Cardiac septum (tissue), 1 donor: Measurements from ENCODE around the gene PRR14. TPM values are rescaled to one million over a fixed set of nuclear protein-coding genes. Genes with fewer than 3 reads are reported as not detected.
A peak's percentile ranks its signal among the peaks of the same experiment; 100 is the strongest.
"Not testable (repeated sequence)": the region's sequence is repeated elsewhere in the genome, so short reads cannot be mapped to it uniquely, and the experiment has no call there.

Source experiments
- DNase-seq: peaks from one replicate; pipeline ENCODE4 v3.0.0-alpha.2; 2020; ENCODE audit warnings: low spot score
- intact Hi-C: fragments of 100-400 bp; cut with DNase I; formaldehyde crosslinking; loops from one replicate; pipeline ENCODE4 v1.14.0; 2022
- total RNA-seq: library from RNA; stranded (reverse); fragmentation: NEBNext Ultra II Directional; extraction: Animal tissue kit (Norgen Biotek cat#: 25700); gene quantifications from one replicate; pipeline ENCODE4 v1.2.1, GENCODE V29; 2021
- donor health status: DM: no; HTN: no; CAD: no.

The PRR14 gene
- total RNA-seq, 1 donor from 2014 or later = 21.1 TPM

DNA sequence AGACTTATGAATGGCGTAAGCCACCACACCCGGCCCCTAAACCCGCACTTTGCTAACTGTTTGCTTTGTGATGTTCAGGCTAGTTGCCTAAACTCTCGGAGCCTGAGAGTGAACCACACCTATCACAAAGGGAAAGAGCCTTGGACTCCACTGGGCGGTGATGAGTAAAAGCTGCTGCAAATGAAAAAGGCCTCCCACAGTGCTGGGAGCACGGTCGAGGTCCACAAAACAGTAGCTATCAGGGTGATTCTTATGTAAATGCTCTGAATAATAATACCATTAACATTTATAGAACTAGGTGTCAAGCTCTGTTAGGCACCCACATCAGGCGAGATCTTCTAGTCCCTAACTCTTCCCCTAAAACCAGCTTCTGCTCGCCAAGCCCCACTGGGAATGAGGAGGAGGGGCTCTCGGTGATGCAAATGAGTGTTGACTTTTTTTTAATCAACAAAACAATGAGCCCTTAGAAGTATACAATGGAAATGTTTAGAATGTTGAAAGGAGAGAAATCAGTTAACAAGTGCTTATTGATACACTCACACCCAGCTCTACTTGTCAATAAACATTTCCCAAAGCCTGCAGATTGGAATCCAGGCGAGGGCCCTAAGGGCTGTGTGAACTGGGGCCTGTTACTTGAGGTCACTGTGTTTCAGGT is 27.3 kb downstream of the PRR14 start:
- DNase-seq = no peak
- intact Hi-C loops = no loop called here

DNA sequence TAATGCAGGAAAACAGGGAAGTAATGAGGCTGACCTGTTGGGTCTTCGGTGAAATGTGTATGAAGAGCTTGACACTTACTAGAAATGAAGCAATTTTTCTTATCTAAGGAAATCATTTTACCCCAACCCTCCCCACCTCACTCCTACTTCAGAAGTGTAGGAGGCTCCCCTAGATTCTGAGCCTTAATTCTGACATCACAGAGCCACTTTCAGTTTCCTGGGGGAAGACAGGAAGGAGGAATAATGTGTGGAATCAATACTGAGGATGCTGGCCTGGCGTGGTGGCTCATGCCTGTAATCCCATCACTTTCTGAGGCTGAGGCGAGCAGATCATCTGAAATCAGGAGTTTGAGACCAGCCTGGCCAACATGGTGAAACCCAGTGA is 27.8 kb downstream of the PRR14 start:
- intact Hi-C loops = no loop called here

DNA sequence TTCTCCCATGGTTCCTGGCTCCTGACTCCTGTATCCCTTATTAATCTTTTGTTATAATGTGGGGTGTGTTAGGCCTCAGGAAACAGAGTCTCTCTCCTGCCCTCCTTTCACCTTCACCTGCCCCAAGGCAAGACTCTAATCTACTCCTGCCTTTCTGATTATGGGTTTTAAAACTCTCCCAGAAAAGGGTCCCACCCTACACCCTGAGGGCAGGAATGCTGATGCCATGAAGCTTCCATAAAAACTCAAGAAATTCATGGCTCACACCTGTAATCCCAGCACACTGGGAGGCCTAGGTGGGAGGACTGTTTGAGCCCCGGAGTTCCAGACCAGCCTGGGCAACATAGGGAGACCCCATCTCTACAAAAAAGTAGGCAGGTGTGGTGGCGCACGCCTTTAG is 29.6 kb downstream of the PRR14 start:
- intact Hi-C loops = no loop called here
- no peak for DNase-seq

More for the DNA sequence above, 27.8 kb downstream of the PRR14 start:
- no peak for DNase-seq

DNA sequence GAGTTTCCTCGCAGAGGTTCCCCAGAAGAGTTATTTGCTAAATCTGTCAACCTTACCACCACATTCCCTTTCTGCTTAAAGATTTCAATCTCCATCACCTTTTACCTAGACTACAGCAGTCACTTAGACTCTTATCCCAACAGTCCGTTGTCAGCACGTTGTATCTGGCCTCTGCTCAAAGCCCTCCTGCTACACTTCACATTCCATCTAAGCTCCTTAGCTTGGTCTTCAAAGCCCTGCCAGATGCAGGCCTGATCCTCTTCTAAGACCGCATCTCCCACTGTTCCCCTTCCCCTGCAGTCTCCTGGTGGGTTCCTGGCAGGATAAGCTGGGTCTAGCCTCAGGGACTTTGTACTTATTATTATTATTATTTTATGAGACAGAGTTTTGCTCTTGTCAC is 37.9 kb downstream of the PRR14 start:
- DNase-seq = no peak
- intact Hi-C loops = no loop called here

DNA sequence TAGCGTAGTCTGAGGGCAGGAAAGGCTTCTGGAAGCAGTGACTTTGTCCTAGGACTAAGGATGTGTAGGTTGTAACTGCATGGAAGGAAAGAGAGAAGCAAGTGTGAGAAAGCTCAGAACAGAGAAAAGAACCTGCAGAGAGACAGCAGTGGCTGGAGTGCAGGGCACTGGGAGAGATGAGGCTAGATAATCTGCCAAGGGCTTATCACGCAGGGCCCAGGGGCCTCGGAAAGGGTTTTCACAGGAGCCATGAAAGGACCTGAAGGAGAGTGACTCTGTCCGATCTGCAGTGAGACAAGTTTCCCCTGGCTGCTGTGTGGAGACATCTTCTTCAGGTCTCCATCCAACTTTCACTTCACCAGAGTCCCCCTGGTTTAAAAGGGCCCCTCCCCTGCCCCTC is 41.1 kb downstream of the PRR14 start:
- DNase-seq = no peak
- intact Hi-C loops = loop anchor here (5.0 kb wide), 1 partner anchor 240 kb away; no protein-coding TSS in a partner anchor

- intact Hi-C loops = loop anchor here (5.0 kb wide), 1 partner anchor 240 kb away; no protein-coding TSS in a partner anchor
Observed at GRCh38 chr16:30692396-30693064, 41.8 kb downstream of the PRR14 start.

GRCh38 chr16:30694926-30695693 is 44.4 kb downstream of the PRR14 start:
- intact Hi-C loops = loop anchor here (5.0 kb wide), 2 partner anchors 43 to 243 kb away; partner anchors contain the start of gene PRR14

More at GRCh38 chr16:30692396-30693064, 41.8 kb downstream of the PRR14 start:
- DNase-seq = no peak

GRCh38 chr16:30696646-30697045 is 45.9 kb downstream of the PRR14 start:
- intact Hi-C loops = loop anchor here (5.0 kb wide), 1 partner anchor 44 kb away; the partner anchor contains the start of gene PRR14

More at GRCh38 chr16:30694926-30695693, 44.4 kb downstream of the PRR14 start:
- no peak for DNase-seq

DNA sequence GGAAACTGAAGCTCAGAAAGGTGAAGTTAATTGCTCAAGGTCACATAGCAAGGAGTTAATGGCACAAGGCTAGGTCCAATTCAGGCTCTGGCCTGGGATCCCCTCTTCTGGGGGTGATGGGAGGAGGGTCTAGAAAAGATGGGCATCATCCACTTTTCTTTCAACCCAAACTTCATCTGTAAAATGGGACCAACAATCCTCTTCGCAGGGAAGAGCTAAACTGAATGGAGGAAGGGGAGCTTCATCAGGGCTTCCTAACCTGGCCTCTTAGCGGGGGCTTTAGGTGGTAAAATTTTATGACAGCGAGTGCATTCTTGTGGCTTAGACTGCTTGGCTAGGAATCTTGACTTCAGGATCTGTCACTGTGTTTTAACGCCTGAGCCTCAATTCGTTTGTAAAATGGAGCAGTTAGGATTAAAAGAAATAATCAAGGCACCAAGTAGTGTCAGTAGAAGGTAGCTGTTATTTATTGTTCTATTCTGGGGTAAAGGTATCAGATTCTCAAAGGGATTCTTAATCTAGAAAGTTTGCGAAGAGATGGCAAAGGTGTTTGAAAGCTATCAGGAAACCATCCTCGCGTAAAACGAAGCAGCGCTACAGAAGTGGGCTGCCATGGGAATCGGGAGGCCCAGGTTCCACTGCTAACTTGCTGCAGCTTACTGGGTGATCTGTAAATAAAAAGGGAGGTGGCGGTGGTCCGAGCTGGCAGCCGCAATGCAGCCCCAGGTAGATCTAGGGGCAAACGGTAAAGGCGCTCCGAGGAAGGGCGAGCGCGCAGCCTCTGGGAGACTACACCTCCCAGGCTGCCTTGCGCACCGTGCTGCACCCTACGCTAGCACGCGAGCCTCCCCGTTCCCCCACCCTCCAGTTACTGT is 46.7 kb downstream of the PRR14 start:
- no peak for DNase-seq
- intact Hi-C loops = loop anchor here (5.0 kb wide), 1 partner anchor 45 kb away; the partner anchor contains the start of gene PRR14

More at GRCh38 chr16:30696646-30697045, 45.9 kb downstream of the PRR14 start:
- DNase-seq = not testable (repeated sequence)

DNA sequence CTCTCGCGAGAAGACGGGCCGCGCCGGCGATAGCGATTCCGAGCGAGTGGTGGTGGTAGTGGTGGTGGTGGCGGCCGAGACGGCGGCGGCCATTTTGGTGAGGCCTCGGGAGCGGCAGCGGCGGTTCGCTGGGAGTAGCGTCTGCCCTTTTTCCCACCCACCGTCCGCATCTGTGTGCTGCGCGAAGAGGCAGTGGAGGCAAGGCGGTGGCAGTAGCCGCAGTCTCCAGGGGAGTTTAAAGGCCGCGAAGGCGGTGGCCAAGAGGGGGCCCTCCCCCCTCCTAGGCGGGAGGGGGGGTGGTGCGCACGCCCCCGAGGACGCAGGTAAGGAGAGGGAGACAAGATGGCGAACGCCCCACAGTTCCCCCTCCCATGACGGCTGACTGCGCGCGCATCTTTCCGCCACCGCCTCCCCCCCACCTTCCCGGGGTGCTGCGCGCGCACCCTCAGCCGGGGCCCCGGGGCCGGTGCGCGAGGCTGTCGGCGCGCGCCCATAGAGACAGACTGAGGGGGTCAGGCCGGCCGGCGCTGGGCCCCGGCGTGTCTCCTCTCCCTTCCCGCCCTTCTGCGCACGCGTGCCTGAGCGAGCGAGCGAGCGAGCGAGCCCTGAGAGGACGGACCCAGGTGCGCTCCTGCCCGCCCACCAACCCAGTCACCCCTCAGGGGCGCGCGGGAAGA is 47.5 kb downstream of the PRR14 start:
- intact Hi-C loops = loop anchor here (5.0 kb wide), 1 partner anchor 46 kb away; the partner anchor contains the start of gene PRR14
- DNase-seq = peak; percentile 99

- intact Hi-C loops = loop anchor here (5.0 kb wide), 1 partner anchor 47 kb away; the partner anchor contains the start of gene PRR14
- peak; percentile 92 for DNase-seq
Observed at GRCh38 chr16:30698816-30699614, 48.3 kb downstream of the PRR14 start, which contains the start of gene SRCAP. Gene SRCAP, plus strand, starts transcription at chr16:30699171. Its CDS starts 1,654 bp downstream, at chr16:30700825.

GRCh38 chr16:30699615-30700099 is 48.9 kb downstream of the PRR14 start:
- intact Hi-C loops = loop anchor here (5.0 kb wide), 1 partner anchor 47 kb away; the partner anchor contains the start of gene PRR14
- DNase-seq = no peak

- intact Hi-C loops = no loop called here
- no peak for DNase-seq
Observed at GRCh38 chr16:30700491-30700890, 49.7 kb downstream of the PRR14 start.

DNA sequence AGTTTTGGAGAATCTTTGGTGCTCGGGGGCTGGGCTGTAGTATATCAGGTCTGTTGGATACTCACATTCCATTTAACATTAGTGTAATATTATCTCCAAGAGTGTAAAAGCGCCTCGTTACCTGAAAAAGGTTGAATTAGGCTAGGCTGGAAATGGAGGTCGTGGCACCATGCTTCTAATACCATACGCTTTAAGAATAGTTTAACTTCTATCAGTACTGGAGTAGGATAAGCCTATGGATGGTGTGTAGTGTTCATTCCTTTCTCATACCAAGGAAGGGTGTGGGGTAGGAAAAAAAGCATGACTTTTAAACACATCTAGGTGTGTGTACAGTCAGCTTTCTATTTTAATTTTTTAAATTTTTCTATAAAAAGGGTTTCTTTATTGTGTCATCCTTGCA is 50.2 kb downstream of the PRR14 start:
- DNase-seq = no peak
- intact Hi-C loops = no loop called here

DNA sequence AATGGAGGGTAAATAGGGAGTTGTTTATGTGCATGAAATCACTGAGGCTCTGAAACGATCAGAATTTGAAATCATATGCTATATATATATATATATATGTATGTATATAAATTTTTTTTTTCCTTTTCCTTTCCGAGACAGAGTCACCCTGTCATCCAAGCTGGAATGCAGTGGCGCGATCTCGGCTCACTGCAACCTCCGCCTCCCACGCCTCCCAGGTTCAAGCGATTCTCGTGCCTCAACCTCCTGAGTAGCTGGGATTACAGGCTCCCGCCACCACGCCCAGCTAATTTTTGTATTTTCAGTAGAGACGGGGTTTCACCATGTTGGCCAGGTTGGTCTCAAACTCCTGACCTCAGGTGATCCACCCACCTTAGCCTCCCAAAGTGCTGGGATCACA is 52.3 kb downstream of the PRR14 start:
- intact Hi-C loops, DNase-seq: not testable (repeated sequence)

- no peak for DNase-seq
- intact Hi-C loops = no loop called here
Observed at GRCh38 chr16:30703971-30704370, 53.2 kb downstream of the PRR14 start.
